NT2/D1 (cell line): ENCODE results near the gene PNRC2.
"Not testable (repeated sequence)": the region's sequence is repeated elsewhere in the genome, so short reads cannot be mapped to it uniquely, and the experiment has no call there.

Experiments
- DNase-seq: peaks from one replicate; pipeline ENCODE4 v3.0.0-alpha.2; 2011; ENCODE audit warnings: low read depth, low spot score
- H3K27me3 ChIP-seq: 2 replicates; pipeline ENCODE4 v1.6.0; 2011; ENCODE audit warnings: mild to moderate bottlenecking; ENCODE audit not compliant: insufficient read length, insufficient read depth
- H3K36me3 ChIP-seq: 2 replicates; pipeline ENCODE4 v1.6.1; 2011; ENCODE audit warnings: mild to moderate bottlenecking, low read length, mixed read lengths; ENCODE audit not compliant: insufficient read depth, insufficient read length
- H3K4me1 ChIP-seq: 2 replicates; pipeline ENCODE4 v1.5.1; 2011; ENCODE audit not compliant: insufficient read depth, insufficient read length
- H3K4me3 ChIP-seq: 2 replicates; pipeline ENCODE4 v1.5.1; 2011; ENCODE audit warnings: low read depth; ENCODE audit not compliant: insufficient read length
- H3K9ac ChIP-seq: 2 replicates; pipeline ENCODE4 v1.6.0; 2011; ENCODE audit warnings: low read depth; ENCODE audit not compliant: insufficient read length
- H3K9me3 ChIP-seq: 2 replicates; pipeline ENCODE4 v1.5.1; 2011; ENCODE audit warnings: mild to moderate bottlenecking, low read length; ENCODE audit not compliant: insufficient read depth
- SUZ12 ChIP-seq: IDR thresholded peaks from 2 replicates; pipeline ENCODE4 v1.6.1; 2011; ENCODE audit not compliant: insufficient read length, insufficient read depth; ENCODE audit errors: extremely low read depth
- YY1 ChIP-seq: IDR thresholded peaks from 2 replicates; pipeline ENCODE4 v1.6.1; 2011; ENCODE audit not compliant: insufficient read length, insufficient read depth
- ZNF274 ChIP-seq: IDR thresholded peaks from 2 replicates; pipeline ENCODE4 v1.6.1; 2011; ENCODE audit warnings: mild to moderate bottlenecking, low read depth, low read length

The PNRC2 gene

GRCh38 chr1:24009406-24009805 lies 49.8 kb downstream of the PNRC2 start:
- no peak for DNase-seq
- TF ChIP-seq ZNF274 = no peak
- TF ChIP-seq YY1 = no peak
- TF ChIP-seq SUZ12 = no peak
- no peaks in the 10 kb centered on the region for H3K27me3 ChIP-seq
- H3K4me3 ChIP-seq = no peak overlapping the region
- H3K9ac ChIP-seq = no peak overlapping the region
- no peaks in the 10 kb centered on the region for H3K36me3 ChIP-seq
- H3K9me3 ChIP-seq = no peaks in the 10 kb centered on the region
- peaks cover 2% of the 10 kb centered on the region for H3K4me1 ChIP-seq

- Histone ChIP-seq H3K36me3 (no peaks in the 10 kb centered on the region), H3K4me3 (no peak overlapping the region), H3K4me1 (peaks cover 2% of the 10 kb centered on the region), H3K9me3 (no peaks in the 10 kb centered on the region), H3K27me3 (no peaks in the 10 kb centered on the region), H3K9ac (no peak overlapping the region)
- DNase-seq = no peak
- TF ChIP-seq YY1 (no peak), SUZ12 (no peak), ZNF274 (no peak)
These were observed 51.0 kb downstream of the PNRC2 start for GRCh38 chr1:24010650-24011049.

GRCh38 chr1:24012878-24013277 lies 53.2 kb downstream of the PNRC2 start:
- H3K36me3 ChIP-seq, H3K4me3 ChIP-seq, H3K27me3 ChIP-seq, H3K9ac ChIP-seq, H3K4me1 ChIP-seq, H3K9me3 ChIP-seq, DNase-seq: not testable (repeated sequence)
